NCI-H1092 (cell line): ENCODE results near the gene DVL1.

Experiments used
- DNase-seq: peaks from one replicate; lab custom pipeline; 2025; lab: John Stamatoyannopoulos, UW

Gene DVL1

DNA sequence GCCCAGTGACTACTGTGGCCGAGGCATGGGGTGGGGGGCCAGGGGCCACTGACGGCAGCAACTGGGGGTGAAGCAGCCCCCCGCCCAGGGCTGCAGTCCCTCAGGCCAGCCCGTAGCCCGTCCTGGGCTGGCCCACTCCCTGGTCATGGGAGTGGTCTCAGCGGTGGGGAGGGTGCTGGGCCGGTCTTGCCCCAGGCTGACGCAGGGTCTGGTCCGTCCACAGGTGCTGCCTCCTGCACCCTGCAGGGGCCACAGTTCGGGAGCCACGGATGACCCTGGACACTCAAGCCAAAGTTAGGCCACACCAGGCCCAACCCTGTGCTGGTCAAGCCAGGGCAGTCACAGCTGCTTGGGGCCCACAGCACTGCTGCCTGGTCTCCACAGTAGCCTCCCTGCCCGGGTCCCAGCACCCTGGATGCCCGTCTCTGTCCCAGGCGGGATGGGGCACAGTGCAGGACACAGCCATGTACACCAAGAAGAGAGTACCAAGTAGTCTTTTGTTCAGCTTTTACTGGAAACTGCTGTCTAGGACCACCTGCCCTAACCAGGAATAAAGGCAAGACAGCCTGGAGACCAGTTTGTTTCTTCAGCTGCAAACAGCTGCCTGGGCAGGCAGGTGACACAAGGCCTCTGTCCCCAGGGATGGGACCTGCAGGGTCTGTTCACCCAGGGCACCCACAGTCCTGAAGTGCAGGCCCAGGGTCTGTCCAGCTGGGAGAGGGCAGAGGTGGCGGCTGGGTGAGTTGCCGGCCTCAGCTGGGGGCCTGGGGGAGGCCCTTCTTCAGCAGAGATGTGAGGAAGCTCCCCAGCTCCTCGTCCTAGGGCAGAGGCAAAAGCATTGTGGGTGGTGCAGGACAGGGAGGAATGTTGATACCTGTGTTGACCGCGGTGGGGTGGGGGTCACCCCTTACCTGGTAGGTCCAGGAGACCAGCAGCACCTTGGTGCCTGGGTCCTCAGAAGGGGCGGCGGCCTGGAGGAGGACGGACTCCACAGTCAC lies 37.8 kb downstream of the DVL1 start:
- no peak for DNase-seq

DNA sequence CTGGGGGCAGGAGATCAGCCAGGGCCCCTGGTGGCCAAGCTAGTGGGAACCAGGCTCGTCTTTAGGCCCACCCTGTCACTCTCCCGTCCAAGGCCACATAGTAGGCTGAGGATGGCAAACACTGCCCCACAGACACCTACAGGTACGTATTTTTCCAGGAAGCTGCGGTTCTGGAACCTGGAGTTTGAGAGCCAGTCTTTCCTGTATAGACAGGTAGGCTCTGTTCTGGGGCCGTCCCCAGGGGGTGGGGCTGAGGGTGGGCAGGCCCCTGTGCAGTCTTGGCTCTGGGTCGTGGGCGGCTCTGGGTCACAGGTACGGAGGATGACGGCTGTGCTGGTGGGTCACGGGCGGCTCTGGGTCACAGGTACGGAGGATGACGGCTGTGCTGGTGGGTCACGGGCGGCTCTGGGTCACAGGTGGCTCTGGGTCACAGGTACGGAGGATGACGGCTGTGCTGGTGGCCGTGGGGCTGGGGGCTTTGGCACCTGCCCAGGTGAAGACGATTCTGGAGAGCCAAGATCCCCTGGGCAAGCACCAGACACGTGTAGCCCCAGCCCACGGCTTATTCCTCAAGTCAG lies 38.7 kb downstream of the DVL1 start:
- no peak for DNase-seq

DNA sequence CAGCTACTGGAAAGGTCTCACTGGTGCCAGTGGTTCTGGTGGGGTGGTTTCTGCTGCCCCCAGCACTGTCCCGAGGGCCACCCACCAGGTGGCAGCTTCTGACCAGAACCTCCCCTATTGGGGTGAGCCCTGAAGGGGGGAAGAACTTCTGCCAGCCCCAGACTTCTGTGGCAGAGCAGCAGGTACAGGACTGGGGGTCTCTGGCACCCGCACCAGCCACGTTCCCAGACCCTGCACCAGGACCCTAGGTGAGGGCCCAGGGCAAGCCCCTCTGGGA lies 39.2 kb downstream of the DVL1 start:
- no peak for DNase-seq

GRCh38 chr1:1309251-1310108 lies 39.7 kb downstream of the DVL1 start:
- no peak for DNase-seq

DNA sequence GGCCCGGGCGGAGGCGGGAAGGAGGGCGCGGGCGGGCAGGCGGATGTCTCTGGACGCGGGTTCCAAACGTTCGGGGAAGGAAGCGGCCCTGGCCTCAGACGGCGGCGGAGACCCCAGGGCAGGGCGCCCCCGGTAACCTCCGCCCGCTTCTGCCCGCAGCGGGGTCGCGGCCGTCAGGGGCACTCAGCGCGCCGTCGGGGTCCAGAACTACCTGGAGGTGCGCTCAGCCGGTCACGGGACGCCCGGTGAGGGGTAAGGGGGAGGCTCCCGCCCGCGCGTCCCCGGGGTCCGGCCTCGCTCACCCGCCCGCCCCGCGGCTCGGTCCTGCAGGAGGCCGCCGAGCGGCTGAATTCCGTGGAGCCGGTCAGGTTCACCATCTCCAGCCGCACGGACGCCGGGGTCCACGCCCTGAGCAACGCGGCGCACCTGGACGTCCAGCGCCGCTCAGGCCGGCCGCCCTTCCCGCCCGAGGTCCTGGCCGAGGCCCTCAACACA lies 40.4 kb downstream of the DVL1 start:
- no peak for DNase-seq

GRCh38 chr1:1307923-1308755 lies 41.1 kb downstream of the DVL1 start, which contains the start of the genes ACAP3 and PUSL1:
Gene ACAP3 (minus strand): TSS chr1:1307930. CDS start chr1:1307815, 115 bp downstream.
Gene PUSL1 (plus strand): TSS chr1:1308597. CDS start chr1:1308644, 47 bp downstream.
- DNase-seq = peak; percentile 81

GRCh38 chr1:1307261-1307922 lies 41.8 kb downstream of the DVL1 start:
- no peak for DNase-seq

DNA sequence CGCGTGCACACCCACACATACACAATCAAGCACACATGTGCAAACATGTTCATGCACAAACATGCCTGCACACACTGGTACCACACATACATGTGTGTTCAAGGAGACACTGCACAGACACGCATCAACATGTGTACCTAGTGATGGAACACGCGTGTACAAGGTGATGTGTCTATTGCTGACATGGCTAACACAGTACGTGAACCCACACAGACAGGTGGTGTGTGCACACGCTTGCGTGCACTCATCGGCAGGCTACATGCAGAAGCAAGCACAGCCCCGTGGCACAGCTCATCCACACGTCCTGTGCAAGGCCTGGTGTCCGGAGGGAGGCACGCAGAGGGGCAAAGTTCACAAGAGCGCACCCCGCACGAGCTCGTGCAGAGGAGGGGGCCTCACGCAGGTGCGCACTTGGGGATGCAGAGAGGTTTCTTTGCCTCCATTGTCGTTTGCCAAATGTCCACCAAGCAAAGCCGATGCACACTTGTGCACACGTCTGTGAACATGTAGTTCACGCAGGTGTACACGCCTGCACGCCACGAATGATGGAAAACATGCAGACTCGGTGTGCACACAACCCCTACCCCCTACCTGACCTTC lies 42.5 kb downstream of the DVL1 start:
- no peak for DNase-seq

GRCh38 chr1:1306070-1306660 lies 43.1 kb downstream of the DVL1 start:
- no peak for DNase-seq

GRCh38 chr1:1305300-1306069 lies 43.7 kb downstream of the DVL1 start:
- DNase-seq = no peak

DNA sequence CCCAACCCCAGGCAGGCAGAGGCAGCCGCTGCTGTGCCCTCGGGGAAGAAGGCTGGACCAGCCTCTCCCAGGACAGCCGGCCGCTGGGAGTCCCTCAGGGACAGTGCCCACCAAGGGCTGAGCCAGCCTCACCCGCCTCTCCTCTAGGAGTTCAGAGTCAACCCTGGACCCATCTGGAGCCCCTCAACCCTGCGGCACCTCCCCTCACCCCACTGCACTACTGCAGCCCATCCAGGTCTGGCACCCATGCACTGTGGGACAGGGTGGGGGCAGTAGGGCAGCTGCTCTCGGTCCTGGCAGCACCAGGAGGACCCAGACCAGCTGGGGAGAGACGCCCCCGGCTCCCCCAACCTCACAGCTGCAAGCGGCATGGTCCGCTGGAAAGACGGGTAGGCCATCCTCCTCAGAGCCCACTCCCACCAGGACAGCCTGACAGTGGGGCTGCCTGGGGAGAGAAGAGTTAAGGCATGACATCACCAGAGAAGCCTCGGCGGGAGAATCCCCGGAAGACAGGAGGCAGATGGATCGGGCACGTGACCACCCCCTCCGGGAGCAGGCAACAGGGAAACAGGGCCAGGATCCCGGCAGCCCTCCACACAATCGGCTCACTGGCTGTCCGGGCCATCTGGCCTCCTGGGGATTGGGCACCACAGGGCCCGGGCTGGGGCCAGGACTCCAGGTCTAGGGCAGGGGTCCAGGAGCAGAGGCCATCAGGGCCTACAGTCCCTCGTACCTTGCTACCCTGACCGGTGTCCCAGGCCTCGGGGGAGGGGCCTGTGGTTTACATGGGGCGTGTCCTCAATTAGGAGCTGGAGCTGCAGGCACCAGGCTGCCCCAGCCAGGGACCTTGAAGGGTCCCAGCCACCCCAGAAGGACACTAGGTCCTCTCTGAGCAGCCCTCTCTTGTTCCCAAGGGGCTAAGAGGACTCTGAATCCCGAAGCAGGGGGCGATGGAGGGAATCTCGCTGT lies 44.6 kb downstream of the DVL1 start:
- no peak for DNase-seq

DNA sequence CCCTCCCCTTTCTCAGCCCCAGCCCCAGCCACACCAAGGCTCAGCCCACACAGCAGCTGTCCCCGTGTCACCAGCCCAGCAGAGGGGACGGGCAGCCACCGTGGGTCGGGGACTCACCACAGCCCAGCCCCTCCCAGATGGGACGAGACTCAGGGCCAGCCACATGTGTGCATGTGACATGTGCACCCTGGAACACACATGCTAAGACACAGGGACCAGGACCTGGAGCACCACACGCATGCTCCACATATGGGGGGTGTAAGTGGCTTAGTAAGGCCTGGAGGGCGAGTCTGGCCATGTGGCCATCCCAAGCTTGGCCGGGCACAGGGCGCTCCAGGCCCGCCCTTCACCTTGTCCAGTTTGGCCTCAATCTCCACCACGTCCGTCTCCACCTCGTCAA lies 45.5 kb downstream of the DVL1 start:
- DNase-seq = no peak

- DNase-seq = no peak
These were observed 46.2 kb downstream of the DVL1 start for GRCh38 chr1:1302951-1303509.

DNA sequence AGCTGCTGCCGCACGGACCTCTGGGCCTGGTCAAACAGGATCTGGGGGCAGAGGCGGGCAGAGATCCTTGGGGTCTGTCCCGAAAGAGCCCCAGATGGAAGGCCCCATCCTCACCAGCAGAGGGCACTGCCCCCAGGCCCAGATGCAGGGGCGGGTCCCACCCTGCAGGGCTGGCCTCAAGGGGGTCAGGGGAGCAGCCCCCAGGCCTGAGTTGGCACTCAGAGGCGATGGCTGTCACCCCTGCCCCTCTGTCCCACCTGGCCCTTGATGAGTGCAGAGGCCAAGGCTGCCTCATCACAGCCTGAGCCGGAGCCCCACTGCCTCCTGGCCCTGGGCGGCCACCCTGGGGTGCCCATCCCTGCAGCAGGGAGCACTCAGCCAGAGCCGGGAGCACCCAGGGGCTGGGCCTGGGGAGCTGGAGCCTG lies 47.2 kb downstream of the DVL1 start:
- no peak for DNase-seq

DNA sequence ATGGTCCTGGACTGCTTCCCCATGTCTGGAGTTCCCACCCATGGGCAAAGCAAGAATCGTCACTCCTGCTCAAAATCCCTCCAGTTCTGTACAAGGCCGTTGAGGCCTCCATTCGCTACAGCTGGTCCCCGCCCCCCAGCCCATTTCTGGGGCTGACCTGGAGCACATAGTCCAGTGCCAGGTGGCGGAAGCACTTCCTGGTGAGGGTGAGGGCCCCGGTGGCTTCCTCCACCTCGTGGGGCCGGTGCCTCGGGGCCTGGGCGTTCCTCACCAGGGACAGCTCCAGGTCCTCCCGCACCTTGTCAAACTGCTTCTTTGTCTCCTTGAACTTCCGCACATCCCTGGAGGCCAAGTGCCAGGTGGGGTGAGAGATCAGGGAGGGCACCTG lies 48.9 kb downstream of the DVL1 start:
- DNase-seq = no peak

DNA sequence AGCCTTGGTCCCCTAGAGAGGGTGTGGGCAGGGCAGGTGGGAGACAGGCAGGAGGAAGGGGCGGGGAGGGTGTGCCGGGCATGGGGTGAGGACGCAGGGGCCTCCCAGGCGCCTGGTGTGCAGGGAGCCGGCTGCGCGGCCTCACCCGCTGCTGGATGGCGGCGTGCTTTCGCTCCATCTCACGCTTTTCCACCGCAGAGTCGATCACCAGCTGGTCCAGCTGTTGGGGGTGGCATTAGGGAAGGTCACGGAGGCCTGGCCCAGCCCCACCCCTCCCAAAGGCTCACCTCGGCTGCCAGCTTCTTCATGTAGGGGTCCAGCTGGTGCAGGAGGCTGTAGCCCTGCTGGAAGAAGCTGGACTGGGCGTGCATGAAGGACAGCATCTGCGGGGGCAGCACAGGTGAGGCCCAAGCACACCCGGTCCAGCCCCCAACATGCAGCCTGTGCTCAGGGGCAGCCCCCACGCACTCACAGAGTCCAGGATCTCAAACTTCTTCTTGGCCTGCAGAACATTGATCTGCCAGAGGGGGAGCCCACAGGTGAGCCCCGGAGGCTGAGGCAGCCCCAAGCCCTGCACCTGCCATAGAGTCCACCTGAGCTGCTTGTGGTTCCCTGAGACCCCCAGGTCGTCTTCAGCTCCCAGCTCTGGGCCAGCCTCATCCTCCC lies 49.4 kb downstream of the DVL1 start:
- DNase-seq = no peak
